Tibial nerve (tissue), 4 donors: Measurements from ENCODE around the gene GPC6. TPM values are rescaled to one million over a fixed set of nuclear protein-coding genes. Genes with fewer than 3 reads are reported as not detected.

Experiments used
- DNase-seq, 2 donors: peaks; one replicate each; pipeline ENCODE4 v3.0.0-alpha.2; 2019; ENCODE audit warnings: low spot score in 2 of 2
- H3K27ac ChIP-seq, 4 donors: fragments of 200-600 bp; sonication (generic) in 3 of 4; one replicate each; pipeline ENCODE4 v1.5.1; 2017 to 2019; ENCODE audit warnings: mild to moderate bottlenecking in 1 of 4
- H3K27me3 ChIP-seq, 2 donors: fragments of 200-600 bp; sonication (generic) in 1 of 2; one replicate each; pipeline versions ENCODE4 v1.5.1 to v1.6.0; 2017 to 2019
- H3K36me3 ChIP-seq, 3 donors: fragments of 200-600 bp; sonication (generic); one replicate each; pipeline ENCODE4 v1.5.1; 2018 to 2019
- H3K4me1 ChIP-seq, 4 donors: fragments of 200-600 bp; sonication (generic) in 3 of 4; one replicate each; pipeline ENCODE4 v1.5.1; 2017 to 2019
- H3K4me3 ChIP-seq, 4 donors: fragments of 200-600 bp; sonication (generic) in 3 of 4; one replicate each; pipeline ENCODE4 v1.5.1; 2017 to 2019; ENCODE audit warnings: mild to moderate bottlenecking in 1 of 4, moderate library complexity in 1 of 4
- H3K9me3 ChIP-seq, 4 donors: fragments of 200-600 bp; sonication (generic) in 3 of 4; one replicate each; pipeline ENCODE4 v1.5.1; 2017 to 2019
- EP300 ChIP-seq, 2 donors: sonication (generic); formaldehyde crosslinking; IDR thresholded peaks; one replicate each; pipeline ENCODE4 v1.6.1; 2017; ENCODE audit warnings: antibody characterized with exemption in 2 of 2, mild to moderate bottlenecking in 1 of 2
- POLR2A ChIP-seq, 2 donors: fragments of 450-650 bp; IDR thresholded peaks; one replicate each; pipeline ENCODE4 v1.6.1; 2017; ENCODE audit warnings: antibody characterized with exemption in 2 of 2, mild to moderate bottlenecking in 2 of 2, moderate library complexity in 2 of 2
- WGBS, 2 donors: methylation state at CpG; one replicate each; pipeline ENCODE4 v1.1.5; 2018; 5-methylcytosine and 5-hydroxymethylcytosine counted together
- total RNA-seq, 4 donors: library from RNA; depleted of rRNA; stranded (reverse); fragments of >200 nt; gene quantifications; one replicate each; pipeline ENCODE4 v1.1.0, GENCODE V29; 2016
- TF ChIP-seq, protein P1 (sequence below), 5 experiments: fragments of 200-600 bp in 3 of 5; fragments of 450-650 bp in 2 of 5; sonication (generic) in 3 of 5; IDR thresholded peaks; one replicate each; pipeline ENCODE4 v1.5.1; 2016 to 2019; ENCODE audit warnings: antibody characterized with exemption in 5 of 5, mild to moderate bottlenecking in 3 of 5, moderate library complexity in 2 of 5

GPC6 gene
- total RNA-seq, 4 donors from 2014 or later, result 21.9 to 39.5 (median 29.8) TPM

DNA sequence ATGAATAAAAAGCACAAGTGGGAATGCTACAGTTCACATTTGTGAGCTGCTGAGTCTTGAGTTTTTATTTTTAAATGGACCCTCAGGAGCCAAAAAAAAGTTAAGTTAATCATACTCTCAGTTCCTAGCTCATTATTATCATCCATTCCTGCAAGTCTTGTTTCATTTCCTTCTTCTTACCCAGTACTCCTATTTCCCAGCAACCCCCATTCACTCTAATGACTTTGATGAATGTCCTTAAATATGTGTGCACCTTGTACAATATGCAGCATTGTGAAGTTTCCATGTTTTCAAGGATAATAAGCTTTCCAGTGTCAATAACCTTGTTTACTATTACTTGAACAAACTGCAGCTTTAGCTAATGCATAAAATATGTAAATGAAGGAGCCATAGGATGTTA, 886.6 kb downstream of the GPC6 start:
- Histone ChIP-seq H3K36me3 (no peaks in the 10 kb centered on the region), H3K4me1 (no peaks in the 10 kb centered on the region), H3K27ac (no peak overlapping the region), H3K4me3 (no peak overlapping the region), H3K9me3 (no peaks in the 10 kb centered on the region), H3K27me3 (no peaks in the 10 kb centered on the region)
- TF ChIP-seq EP300 (IDR thresholded peaks at IDR 0.05) (no peak), POLR2A (IDR thresholded peaks at IDR 0.05) (no peak)
- TF ChIP-seq, protein P1, sequence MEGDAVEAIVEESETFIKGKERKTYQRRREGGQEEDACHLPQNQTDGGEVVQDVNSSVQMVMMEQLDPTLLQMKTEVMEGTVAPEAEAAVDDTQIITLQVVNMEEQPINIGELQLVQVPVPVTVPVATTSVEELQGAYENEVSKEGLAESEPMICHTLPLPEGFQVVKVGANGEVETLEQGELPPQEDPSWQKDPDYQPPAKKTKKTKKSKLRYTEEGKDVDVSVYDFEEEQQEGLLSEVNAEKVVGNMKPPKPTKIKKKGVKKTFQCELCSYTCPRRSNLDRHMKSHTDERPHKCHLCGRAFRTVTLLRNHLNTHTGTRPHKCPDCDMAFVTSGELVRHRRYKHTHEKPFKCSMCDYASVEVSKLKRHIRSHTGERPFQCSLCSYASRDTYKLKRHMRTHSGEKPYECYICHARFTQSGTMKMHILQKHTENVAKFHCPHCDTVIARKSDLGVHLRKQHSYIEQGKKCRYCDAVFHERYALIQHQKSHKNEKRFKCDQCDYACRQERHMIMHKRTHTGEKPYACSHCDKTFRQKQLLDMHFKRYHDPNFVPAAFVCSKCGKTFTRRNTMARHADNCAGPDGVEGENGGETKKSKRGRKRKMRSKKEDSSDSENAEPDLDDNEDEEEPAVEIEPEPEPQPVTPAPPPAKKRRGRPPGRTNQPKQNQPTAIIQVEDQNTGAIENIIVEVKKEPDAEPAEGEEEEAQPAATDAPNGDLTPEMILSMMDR (IDR thresholded peaks at IDR 0.05), result no peak
- no peak for DNase-seq

DNA sequence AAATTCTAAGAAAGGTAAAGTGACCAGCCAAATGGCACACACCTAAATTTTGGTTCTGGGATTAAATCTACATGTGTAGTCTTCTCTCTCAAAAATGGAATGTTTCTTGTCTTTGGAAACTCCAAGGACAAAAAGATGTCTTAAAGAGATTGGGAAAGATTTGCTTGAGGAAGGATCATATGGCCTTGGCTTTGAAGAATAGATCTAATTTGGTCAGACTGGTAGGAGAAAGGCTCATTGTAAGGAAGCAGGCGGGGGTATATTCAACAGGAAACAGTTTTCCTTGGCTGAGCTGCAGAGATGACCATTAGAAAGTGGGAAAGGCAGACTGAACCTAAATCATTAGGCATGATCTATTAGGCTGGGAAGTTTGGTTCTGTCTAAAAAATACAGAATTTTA, 887.6 kb downstream of the GPC6 start:
- WGBS, 2 donors, result 74 to 89% methylated on average over 1 of the region's 1 CpG
- Histone ChIP-seq H3K9me3 (no peaks in the 10 kb centered on the region), H3K27ac (no peak overlapping the region), H3K36me3 (no peaks in the 10 kb centered on the region), H3K27me3 (no peaks in the 10 kb centered on the region), H3K4me1 (no peaks in the 10 kb centered on the region), H3K4me3 (no peak overlapping the region)
- DNase-seq, result no peak
- TF ChIP-seq, protein P1 (IDR thresholded peaks at IDR 0.05), result no peak
- TF ChIP-seq POLR2A (IDR thresholded peaks at IDR 0.05) (no peak), EP300 (IDR thresholded peaks at IDR 0.05) (no peak)

DNA sequence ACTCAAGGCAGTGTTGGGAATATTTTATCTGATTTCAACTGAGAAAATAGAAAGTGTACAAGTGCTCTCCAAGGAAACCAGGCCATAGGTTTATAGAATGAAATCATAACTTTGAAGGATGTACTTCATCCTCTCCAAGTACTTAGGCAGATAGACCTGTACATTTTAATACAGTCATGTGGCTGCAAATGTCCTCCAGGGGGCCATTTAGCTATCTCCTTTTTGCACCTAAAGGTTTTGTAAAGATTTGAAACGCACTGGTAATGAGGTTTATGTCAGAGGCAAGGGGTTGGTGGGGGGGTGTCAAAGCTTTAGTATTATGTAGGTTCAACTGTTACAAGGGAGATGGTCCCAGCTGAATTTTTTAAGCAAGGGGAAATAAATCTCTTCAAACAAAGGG, 888.4 kb downstream of the GPC6 start:
- H3K36me3 ChIP-seq, result no peaks in the 10 kb centered on the region
- H3K27ac ChIP-seq, result no peak overlapping the region
- no peak overlapping the region for H3K4me3 ChIP-seq
- TF ChIP-seq, protein P1 (IDR thresholded peaks at IDR 0.05), result no peak
- TF ChIP-seq EP300 (IDR thresholded peaks at IDR 0.05) (no peak), POLR2A (IDR thresholded peaks at IDR 0.05) (no peak)
- H3K4me1 ChIP-seq, result no peaks in the 10 kb centered on the region
- 81 to 94% methylated on average over 1 of the region's 1 CpG for WGBS, 2 donors
- H3K9me3 ChIP-seq, result no peaks in the 10 kb centered on the region
- no peak for DNase-seq
- no peaks in the 10 kb centered on the region for H3K27me3 ChIP-seq

DNA sequence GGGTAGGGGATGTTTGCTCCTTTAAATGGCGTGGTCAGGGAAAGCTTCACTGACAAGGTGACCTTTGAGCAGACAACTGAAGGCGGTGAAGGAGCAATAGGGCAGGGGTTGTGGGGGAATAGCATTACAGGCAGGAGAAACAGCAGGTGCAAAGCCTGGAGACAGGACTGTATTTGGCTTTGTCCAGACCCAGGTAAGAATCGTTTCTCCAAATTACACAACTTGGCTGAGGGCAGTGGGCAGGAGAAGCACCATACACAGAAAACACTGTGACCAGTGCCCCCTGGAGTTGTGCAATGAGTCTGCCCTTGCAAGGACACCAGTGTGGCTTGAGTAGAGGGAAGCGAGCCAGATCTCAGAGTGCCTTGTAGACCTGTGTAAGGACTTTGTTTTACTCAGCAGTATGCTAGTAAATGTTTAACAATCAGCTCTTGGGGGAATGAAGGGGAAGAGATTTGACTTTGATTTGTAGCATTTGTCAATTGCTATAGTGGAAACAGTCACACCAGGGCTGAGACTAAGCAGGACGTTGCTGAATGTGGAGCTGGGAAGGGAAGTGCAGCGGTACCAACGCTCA, 892.8 kb downstream of the GPC6 start:
- H3K27ac ChIP-seq, result no peak overlapping the region
- H3K4me3 ChIP-seq, result no peak overlapping the region
- no peak for DNase-seq
- H3K36me3 ChIP-seq, result no peaks in the 10 kb centered on the region
- 67 to 74% methylated on average over 7 of the region's 7 CpGs for WGBS, 2 donors
- TF ChIP-seq POLR2A (IDR thresholded peaks at IDR 0.05), result no peak
- no peak for TF ChIP-seq EP300 (IDR thresholded peaks at IDR 0.05)
- TF ChIP-seq, protein P1 (IDR thresholded peaks at IDR 0.05), result no peak
- no peaks in the 10 kb centered on the region for H3K27me3 ChIP-seq
- no peaks in the 10 kb centered on the region for H3K9me3 ChIP-seq
- no peaks in the 10 kb centered on the region for H3K4me1 ChIP-seq

DNA sequence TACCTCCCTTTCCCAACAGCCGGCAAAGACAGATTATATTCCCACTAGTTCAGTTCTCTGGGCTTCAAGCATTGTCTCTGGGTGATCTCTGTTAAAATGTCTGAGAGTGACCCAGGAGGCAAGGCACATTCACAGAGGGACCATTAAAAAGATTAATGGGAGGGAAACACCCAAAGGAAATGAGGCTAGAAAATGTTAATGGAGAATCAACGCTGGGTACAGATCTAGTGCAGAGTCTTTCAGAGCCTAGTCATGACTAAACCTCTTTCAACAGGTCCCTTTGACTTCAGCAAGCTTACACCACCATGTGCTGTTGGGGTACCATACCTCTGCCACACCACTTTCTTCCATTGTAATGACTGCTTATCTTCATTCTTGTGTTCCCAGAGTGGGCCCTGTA, 894.3 kb downstream of the GPC6 start:
- WGBS, 2 donors, result 46 to 56% methylated on average over 2 of the region's 2 CpGs
- H3K4me3 ChIP-seq, result no peak overlapping the region
- no peak overlapping the region for H3K27ac ChIP-seq
- no peaks in the 10 kb centered on the region for H3K27me3 ChIP-seq
- no peaks in the 10 kb centered on the region for H3K9me3 ChIP-seq
- TF ChIP-seq EP300 (IDR thresholded peaks at IDR 0.05) (no peak), POLR2A (IDR thresholded peaks at IDR 0.05) (no peak)
- TF ChIP-seq, protein P1 (IDR thresholded peaks at IDR 0.05), result no peak
- no peaks in the 10 kb centered on the region for H3K36me3 ChIP-seq
- H3K4me1 ChIP-seq, result no peaks in the 10 kb centered on the region
- DNase-seq, result no peak
